ENCODE data around the gene KRT85.

Gene KRT85

GRCh38 chr12:52318241-52318990 lies 48.9 kb downstream of the KRT85 start:
- Histone ChIP-seq H3K4me1 (ENCODE audit: insufficient read depth, low read length) (no peaks in the 10 kb centered on the region), H3K27me3 (ENCODE audit: insufficient read depth, low read length, poor library complexity) (no peaks in the 10 kb centered on the region), H2AFZ (ENCODE audit: low read depth, low read length) (no peak overlapping the region), H4K20me1 (ENCODE audit: insufficient read depth, low read length) (no peaks in the 10 kb centered on the region; the same call in 1 of the 2 replicates), H3K9ac (ENCODE audit: low read depth, low read length) (no peak overlapping the region), H3K9me3 (ENCODE audit: insufficient read depth, low read length, severe bottlenecking) (no peaks in the 10 kb centered on the region), H3K4me2 (ENCODE audit: insufficient read depth, low read length) (no peak overlapping the region), H3K36me3 (ENCODE audit: insufficient read depth, low read length) (no peaks in the 10 kb centered on the region), H3K4me3 (ENCODE audit: low read depth in 1 of 2, low read length in 2 of 2) (no peak overlapping the region), H3K27ac (ENCODE audit: low read length) (no peak overlapping the region), H3K79me2 (ENCODE audit: insufficient read depth, low read length) (no peaks in the 10 kb centered on the region)
- TF ChIP-seq CTCF (IDR thresholded peaks at IDR 0.05; ENCODE audit: borderline replicate concordance, extremely low read depth, low read length, poor library complexity, severe bottlenecking) (no peak), EZH2 (IDR thresholded peaks at IDR 0.05; ENCODE audit: borderline replicate concordance, low read depth, low read length, severe bottlenecking) (no peak)
- no peak for ATAC-seq (ENCODE audit: insufficient read depth, low read depth)
- no peak for DNase-seq

GRCh38 chr12:52317468-52318052 lies 49.7 kb downstream of the KRT85 start:
- no peaks in the 10 kb centered on the region for H3K36me3 ChIP-seq (ENCODE audit: insufficient read depth, low read length)
- no peak overlapping the region for H3K4me2 ChIP-seq (ENCODE audit: insufficient read depth, low read length)
- TF ChIP-seq CTCF (IDR thresholded peaks at IDR 0.05; ENCODE audit: borderline replicate concordance, extremely low read depth, low read length, poor library complexity, severe bottlenecking) = no peak
- TF ChIP-seq EZH2 (IDR thresholded peaks at IDR 0.05; ENCODE audit: borderline replicate concordance, low read depth, low read length, severe bottlenecking) = no peak
- no peak overlapping the region for H3K9ac ChIP-seq (ENCODE audit: low read depth, low read length)
- ATAC-seq (ENCODE audit: insufficient read depth, low read depth) (no peak), DNase-seq (no peak)
- no peaks in the 10 kb centered on the region for H3K27me3 ChIP-seq (ENCODE audit: insufficient read depth, low read length, poor library complexity)
- H2AFZ ChIP-seq (ENCODE audit: low read depth, low read length) = no peak overlapping the region
- no peaks in the 10 kb centered on the region; the same call in 1 of the 2 replicates for H4K20me1 ChIP-seq (ENCODE audit: insufficient read depth, low read length)
- no peak overlapping the region for H3K27ac ChIP-seq (ENCODE audit: low read length)
- no peaks in the 10 kb centered on the region for H3K9me3 ChIP-seq (ENCODE audit: insufficient read depth, low read length, severe bottlenecking)
- H3K79me2 ChIP-seq (ENCODE audit: insufficient read depth, low read length) = no peaks in the 10 kb centered on the region
- H3K4me3 ChIP-seq (ENCODE audit: low read depth in 1 of 2, low read length in 2 of 2) = no peak overlapping the region
- no peaks in the 10 kb centered on the region for H3K4me1 ChIP-seq (ENCODE audit: insufficient read depth, low read length)

- TF ChIP-seq EZH2 (IDR thresholded peaks at IDR 0.05; ENCODE audit: borderline replicate concordance, low read depth, low read length, severe bottlenecking) (no peak), CTCF (IDR thresholded peaks at IDR 0.05; ENCODE audit: borderline replicate concordance, extremely low read depth, low read length, poor library complexity, severe bottlenecking) (no peak)
- Histone ChIP-seq H3K9me3 (ENCODE audit: insufficient read depth, low read length, severe bottlenecking) (no peaks in the 10 kb centered on the region), H3K27me3 (ENCODE audit: insufficient read depth, low read length, poor library complexity) (peaks cover 3% of the 10 kb centered on the region), H3K27ac (ENCODE audit: low read length) (no peak overlapping the region), H3K79me2 (ENCODE audit: insufficient read depth, low read length) (no peaks in the 10 kb centered on the region), H3K4me1 (ENCODE audit: insufficient read depth, low read length) (no peaks in the 10 kb centered on the region), H3K36me3 (ENCODE audit: insufficient read depth, low read length) (no peaks in the 10 kb centered on the region), H3K4me2 (ENCODE audit: insufficient read depth, low read length) (no peak overlapping the region), H2AFZ (ENCODE audit: low read depth, low read length) (no peak overlapping the region), H3K9ac (ENCODE audit: low read depth, low read length) (no peak overlapping the region), H4K20me1 (ENCODE audit: insufficient read depth, low read length) (no peaks in the 10 kb centered on the region; the same call in 1 of the 2 replicates), H3K4me3 (ENCODE audit: low read depth in 1 of 2, low read length in 2 of 2) (no peak overlapping the region)
- no peak for DNase-seq
- ATAC-seq (ENCODE audit: insufficient read depth, low read depth) = no peak
Measured at GRCh38 chr12:52316701-52317100, 50.6 kb downstream of the KRT85 start.
